ENCODE results near the gene PCSK5. TPM values are rescaled to one million over a fixed set of nuclear protein-coding genes. Genes with fewer than 3 reads are reported as not detected.

Gene PCSK5
- total RNA-seq, result 1 to 10 TPM; 7.9 to 8.4 TPM
- polyA plus RNA-seq, result 1 to 10 TPM; 3.4 to 5.1 TPM

GRCh38 chr9:75890472-75891276, at the start of gene PCSK5:
PCSK5 (plus strand) TSS chr9:75890673; CDS start chr9:75891182, 509 bp downstream.
- CTCF ChIA-PET (ENCODE audit: partially characterized antibody), result interaction anchor here (1.3 kb wide), 1 partner anchor 134 kb away, joined by 4 read pairs; no protein-coding TSS in a partner anchor
- H3K27me3 Mint-ChIP-seq, result peaks cover 2 to 7% of the 10 kb centered on the region in 2 donors
- DNase-seq, result peak; percentile 81 to 91 (median 84)
- H3K36me3 Mint-ChIP-seq, result peaks cover 0 to 7% of the 10 kb centered on the region in 2 donors
- peak within 1 kb of the TSS; percentile 93 to 98 (median 94) for H3K4me3 Mint-ChIP-seq
- Histone ChIP-seq H3K4me1 (ENCODE audit: insufficient read depth, low read length) (peaks cover 24% of the 10 kb centered on the region), H3K27me3 (ENCODE audit: insufficient read depth, low read length) (no peaks in the 10 kb centered on the region), H3K4me3 (ENCODE audit: low read length in 2 of 2) (peak within 1 kb of the TSS; percentile 58 to 79), H3K36me3 (ENCODE audit: insufficient read depth, low read length) (no peaks in the 10 kb centered on the region), H3K9me3 (ENCODE audit: control insufficient read depth in 1 of 2, low read length in 2 of 2) (no peaks in the 10 kb centered on the region), H3K27ac (ENCODE audit: low read depth, low read length) (peak within 1 kb of the TSS; percentile 59)
- POLR2A ChIA-PET (ENCODE audit: partially characterized antibody), result interaction anchor here (0.7 to 2.3 kb wide), 7 partner anchors 9 to 504 kb away, joined by 3 to 10 read pairs (median 5); partner anchors contain the start of gene RFK
- H3K4me1 Mint-ChIP-seq, result peaks cover 22 to 51% (median 37%) of the 10 kb centered on the region in 4 donors
- intact Hi-C loops (cut with micrococcal nuclease), result loop anchor here (1.0 to 10.0 kb wide), 5 partner anchors 134 to 1287 kb away; partner anchors contain the start of genes RFK and VPS13A
- H3K27ac Mint-ChIP-seq, result peak within 1 kb of the TSS; percentile 76 to 94 (median 93)
- no peaks in the 10 kb centered on the region for H3K9me3 Mint-ChIP-seq

DNA sequence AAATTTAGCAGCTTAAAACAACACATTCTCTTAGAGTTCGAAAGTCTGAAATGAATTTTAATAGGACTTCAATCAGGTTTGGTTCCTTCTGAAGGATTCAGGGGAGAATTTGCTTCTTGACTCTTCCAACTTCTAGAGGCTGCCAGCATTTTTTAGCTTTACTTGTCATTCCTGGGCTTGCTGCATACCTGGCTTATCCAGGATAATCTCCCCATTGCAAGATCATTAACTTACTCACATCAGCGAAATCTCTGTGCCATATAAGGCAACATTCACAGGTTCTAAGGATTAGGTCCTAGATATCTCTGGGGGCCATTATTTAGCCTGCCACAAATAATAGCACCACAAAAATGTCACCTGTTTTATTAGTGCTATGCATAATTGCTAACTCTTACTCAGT, 46.2 kb upstream of the PCSK5 start:
- H3K27me3 Mint-ChIP-seq, result peaks cover 0 to 1% of the 10 kb centered on the region in 2 donors
- Histone ChIP-seq H3K27ac (ENCODE audit: low read depth, low read length) (no peak overlapping the region), H3K4me1 (ENCODE audit: insufficient read depth, low read length) (no peaks in the 10 kb centered on the region), H3K27me3 (ENCODE audit: insufficient read depth, low read length) (no peaks in the 10 kb centered on the region), H3K36me3 (ENCODE audit: insufficient read depth, low read length) (no peaks in the 10 kb centered on the region), H3K9me3 (ENCODE audit: control insufficient read depth in 1 of 2, low read length in 2 of 2) (no peaks in the 10 kb centered on the region), H3K4me3 (ENCODE audit: low read length in 2 of 2) (no peak overlapping the region)
- CTCF ChIA-PET (ENCODE audit: partially characterized antibody), result interaction anchor here (0.5 kb wide), 1 partner anchor 1157 kb away, joined by 3 read pairs; no protein-coding TSS in a partner anchor
- POLR2A ChIA-PET (ENCODE audit: partially characterized antibody), result no interaction called here
- H3K9me3 Mint-ChIP-seq, result peaks cover 0 to 5% (median 1%) of the 10 kb centered on the region in 8 donors
- H3K36me3 Mint-ChIP-seq, result no peaks in the 10 kb centered on the region
- DNase-seq, result no peak
- no peak overlapping the region for H3K4me3 Mint-ChIP-seq
- no peaks in the 10 kb centered on the region for H3K4me1 Mint-ChIP-seq
- intact Hi-C loops (cut with micrococcal nuclease), result no loop called here
- no peak overlapping the region for H3K27ac Mint-ChIP-seq

GRCh38 chr9:75845806-75846205, 44.7 kb upstream of the PCSK5 start:
- H3K9me3 ChIP-seq (ENCODE audit: control insufficient read depth in 1 of 2, low read length in 2 of 2), result no peaks in the 10 kb centered on the region
- ChIA-PET POLR2A (ENCODE audit: partially characterized antibody) (no interaction called here), CTCF (ENCODE audit: partially characterized antibody) (no interaction called here)
- H3K27me3 Mint-ChIP-seq, result no peaks in the 10 kb centered on the region
- intact Hi-C loops (cut with micrococcal nuclease), result no loop called here
- H3K4me1 ChIP-seq (ENCODE audit: insufficient read depth, low read length), result no peaks in the 10 kb centered on the region
- no peaks in the 10 kb centered on the region for H3K4me1 Mint-ChIP-seq
- H3K27me3 ChIP-seq (ENCODE audit: insufficient read depth, low read length), result no peaks in the 10 kb centered on the region
- no peak overlapping the region for H3K4me3 ChIP-seq (ENCODE audit: low read length in 2 of 2)
- no peaks in the 10 kb centered on the region for H3K36me3 Mint-ChIP-seq
- DNase-seq, result no peak
- no peaks in the 10 kb centered on the region for H3K36me3 ChIP-seq (ENCODE audit: insufficient read depth, low read length)
- H3K4me3 Mint-ChIP-seq, result no peak overlapping the region
- H3K27ac ChIP-seq (ENCODE audit: low read depth, low read length), result no peak overlapping the region
- H3K9me3 Mint-ChIP-seq, result peaks cover 0 to 5% (median 1%) of the 10 kb centered on the region in 8 donors
- H3K27ac Mint-ChIP-seq, result no peak overlapping the region

- intact Hi-C loops (cut with micrococcal nuclease), result no loop called here
- Histone ChIP-seq H3K36me3 (ENCODE audit: insufficient read depth, low read length) (no peaks in the 10 kb centered on the region), H3K27ac (ENCODE audit: low read depth, low read length) (no peak overlapping the region), H3K9me3 (ENCODE audit: control insufficient read depth in 1 of 2, low read length in 2 of 2) (no peaks in the 10 kb centered on the region), H3K4me1 (ENCODE audit: insufficient read depth, low read length) (no peaks in the 10 kb centered on the region), H3K4me3 (ENCODE audit: low read length in 2 of 2) (no peak overlapping the region), H3K27me3 (ENCODE audit: insufficient read depth, low read length) (no peaks in the 10 kb centered on the region)
- no peak for DNase-seq
- ChIA-PET POLR2A (ENCODE audit: partially characterized antibody) (no interaction called here), CTCF (ENCODE audit: partially characterized antibody) (no interaction called here)
- Mint-ChIP-seq H3K4me3 (no peak overlapping the region), H3K9me3 (peaks cover 0 to 5% (median 1%) of the 10 kb centered on the region in 8 donors), H3K27ac (no peak overlapping the region), H3K36me3 (no peaks in the 10 kb centered on the region), H3K27me3 (no peaks in the 10 kb centered on the region), H3K4me1 (no peaks in the 10 kb centered on the region)
These were observed 43.4 kb upstream of the PCSK5 start for GRCh38 chr9:75847085-75847484.

DNA sequence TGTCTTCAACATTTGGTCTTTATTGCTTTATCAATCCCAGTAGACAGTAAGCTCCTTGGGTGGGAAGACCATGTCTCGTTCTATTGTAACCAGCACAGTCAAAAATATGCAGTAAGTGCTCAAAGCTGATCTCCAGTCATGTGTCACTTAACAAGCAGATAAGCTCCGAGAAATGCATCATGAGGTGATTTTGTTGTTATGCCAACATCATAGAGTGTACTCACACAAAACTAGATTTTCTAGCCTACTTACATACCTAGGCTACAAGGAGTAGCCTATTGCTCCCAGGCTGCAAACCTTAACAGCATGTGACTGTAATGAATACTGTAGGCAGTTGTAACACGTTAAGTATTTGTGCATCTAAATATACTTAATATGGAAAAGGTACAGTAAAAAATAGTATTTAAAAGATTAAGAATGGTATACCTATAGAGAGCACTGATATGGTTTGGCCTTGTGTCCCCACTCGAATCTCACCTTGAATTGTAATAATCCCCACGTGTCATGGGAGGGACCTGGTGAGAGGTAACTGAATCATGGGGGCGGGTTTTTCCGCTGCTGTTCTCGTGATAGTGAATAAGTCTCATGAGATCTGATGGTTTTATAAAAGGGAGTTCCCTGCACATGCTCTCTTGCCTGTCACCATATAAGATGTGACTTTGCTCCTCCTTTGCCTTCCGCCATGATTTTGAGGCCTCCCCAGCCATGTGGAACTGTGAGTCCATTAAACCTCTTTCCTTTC, 39.8 kb upstream of the PCSK5 start:
- ChIA-PET POLR2A (ENCODE audit: partially characterized antibody) (no interaction called here), CTCF (ENCODE audit: partially characterized antibody) (interaction anchor here (1.1 kb wide), 1 partner anchor 16 kb away, joined by 5 read pairs; no protein-coding TSS in a partner anchor)
- H3K27me3 Mint-ChIP-seq, result peaks cover 0 to 1% of the 10 kb centered on the region in 2 donors
- H3K36me3 Mint-ChIP-seq, result no peaks in the 10 kb centered on the region
- Histone ChIP-seq H3K27me3 (ENCODE audit: insufficient read depth, low read length) (no peaks in the 10 kb centered on the region), H3K36me3 (ENCODE audit: insufficient read depth, low read length) (no peaks in the 10 kb centered on the region), H3K27ac (ENCODE audit: low read depth, low read length) (no peak overlapping the region), H3K9me3 (ENCODE audit: control insufficient read depth in 1 of 2, low read length in 2 of 2) (no peaks in the 10 kb centered on the region), H3K4me3 (ENCODE audit: low read length in 2 of 2) (no peak overlapping the region), H3K4me1 (ENCODE audit: insufficient read depth, low read length) (no peaks in the 10 kb centered on the region)
- H3K9me3 Mint-ChIP-seq, result no peaks in the 10 kb centered on the region
- intact Hi-C loops (cut with micrococcal nuclease), result no loop called here
- H3K4me1 Mint-ChIP-seq, result no peaks in the 10 kb centered on the region
- H3K4me3 Mint-ChIP-seq, result no peak overlapping the region
- no peak for DNase-seq
- no peak overlapping the region for H3K27ac Mint-ChIP-seq

DNA sequence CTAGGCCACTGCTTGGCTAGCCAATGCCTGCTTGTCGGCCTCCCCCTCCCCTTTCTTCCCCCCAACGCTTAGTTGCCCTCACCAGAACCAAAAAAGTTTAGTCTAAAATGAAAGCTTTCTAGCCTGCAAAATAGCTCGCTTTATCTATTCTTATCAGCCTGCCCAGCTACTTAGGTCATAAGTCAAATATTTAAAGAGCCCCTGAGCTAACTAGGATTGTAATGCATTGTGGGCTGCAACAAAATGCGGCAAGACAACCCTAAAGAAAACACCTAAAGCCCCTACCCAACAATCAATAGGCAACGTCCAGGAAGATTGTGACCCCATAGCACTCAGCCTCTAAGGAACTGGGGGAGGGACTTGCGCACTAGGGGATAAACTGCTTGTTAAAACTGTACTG, 38.6 kb upstream of the PCSK5 start:
- H3K27ac ChIP-seq (ENCODE audit: low read depth, low read length), result no peak overlapping the region
- H3K4me1 ChIP-seq (ENCODE audit: insufficient read depth, low read length), result no peaks in the 10 kb centered on the region
- no peaks in the 10 kb centered on the region for H3K36me3 Mint-ChIP-seq
- H3K27me3 ChIP-seq (ENCODE audit: insufficient read depth, low read length), result no peaks in the 10 kb centered on the region
- no peaks in the 10 kb centered on the region for H3K9me3 ChIP-seq (ENCODE audit: control insufficient read depth in 1 of 2, low read length in 2 of 2)
- no peak overlapping the region for H3K4me3 ChIP-seq (ENCODE audit: low read length in 2 of 2)
- H3K36me3 ChIP-seq (ENCODE audit: insufficient read depth, low read length), result no peaks in the 10 kb centered on the region
- H3K4me3 Mint-ChIP-seq, result no peak overlapping the region
- CTCF ChIA-PET (ENCODE audit: partially characterized antibody), result no interaction called here
- intact Hi-C loops (cut with micrococcal nuclease), result no loop called here
- no peak for DNase-seq
- peaks cover 0 to 1% of the 10 kb centered on the region in 2 donors for H3K27me3 Mint-ChIP-seq
- no peaks in the 10 kb centered on the region for H3K9me3 Mint-ChIP-seq
- no peaks in the 10 kb centered on the region for H3K4me1 Mint-ChIP-seq
- no peak overlapping the region for H3K27ac Mint-ChIP-seq
- POLR2A ChIA-PET (ENCODE audit: partially characterized antibody), result no interaction called here

- no peaks in the 10 kb centered on the region for H3K27me3 ChIP-seq (ENCODE audit: insufficient read depth, low read length)
- ChIA-PET CTCF (ENCODE audit: partially characterized antibody) (no interaction called here), POLR2A (ENCODE audit: partially characterized antibody) (no interaction called here)
- intact Hi-C loops (cut with micrococcal nuclease), result no loop called here
- Mint-ChIP-seq H3K27me3 (peaks cover 0 to 1% of the 10 kb centered on the region in 2 donors), H3K36me3 (no peaks in the 10 kb centered on the region), H3K9me3 (no peaks in the 10 kb centered on the region), H3K4me1 (no peaks in the 10 kb centered on the region), H3K27ac (no peak overlapping the region), H3K4me3 (no peak overlapping the region)
- DNase-seq, result no peak
- no peaks in the 10 kb centered on the region for H3K4me1 ChIP-seq (ENCODE audit: insufficient read depth, low read length)
- H3K9me3 ChIP-seq (ENCODE audit: control insufficient read depth in 1 of 2, low read length in 2 of 2), result no peaks in the 10 kb centered on the region
- H3K4me3 ChIP-seq (ENCODE audit: low read length in 2 of 2), result no peak overlapping the region
- no peak overlapping the region for H3K27ac ChIP-seq (ENCODE audit: low read depth, low read length)
- H3K36me3 ChIP-seq (ENCODE audit: insufficient read depth, low read length), result no peaks in the 10 kb centered on the region
These were observed 37.7 kb upstream of the PCSK5 start for GRCh38 chr9:75852746-75853145.

All from CD4-positive, alpha-beta memory T cell (primary cell).